SK-N-SH treated with all-trans-retinoic acid at 6 μM for 48 hours (cell line): ENCODE results near the gene SLC35E1.

Source experiments
- ATAC-seq: fragments of 200-7000 bp; cut with Tn5 transposase; 3 replicates; pipeline ENCODE4 v1.9.1; 2020; ENCODE audit warnings: mild to moderate bottlenecking, moderate library complexity
- ARNTL ChIP-seq: fragments of 450-650 bp; formaldehyde crosslinking; IDR thresholded peaks from 2 replicates; pipeline ENCODE4 v1.5.0; 2020; ENCODE audit warnings: low read depth, mild to moderate bottlenecking, moderate library complexity, borderline replicate concordance
- CSDC2 ChIP-seq: fragments of 250-450 bp; sonication (Bioruptor Pico); IDR thresholded peaks from 2 replicates; pipeline ENCODE4 v1.5.0; 2020; ENCODE audit warnings: mild to moderate bottlenecking, moderate library complexity
- CSRNP3 ChIP-seq: fragments of 250-450 bp; sonication (Bioruptor Pico); IDR thresholded peaks from 2 replicates; pipeline ENCODE4 v1.5.1; 2021; ENCODE audit warnings: mild to moderate bottlenecking, moderate library complexity
- ESRRG ChIP-seq: fragments of 250-450 bp; sonication (Bioruptor Pico); IDR thresholded peaks from 2 replicates; pipeline ENCODE4 v1.6.1; 2021; ENCODE audit warnings: mild to moderate bottlenecking
- GLIS3 ChIP-seq: fragments of 250-450 bp; sonication (Bioruptor Pico); IDR thresholded peaks from 2 replicates; pipeline ENCODE4 v1.5.0; 2020; ENCODE audit warnings: mild to moderate bottlenecking, moderate library complexity
- ISL1 ChIP-seq: fragments of 250-450 bp; sonication (Bioruptor Pico); IDR thresholded peaks from 2 replicates; pipeline ENCODE4 v2.1.2; 2022; ENCODE audit warnings: mild to moderate bottlenecking, moderate library complexity
- OSR1 ChIP-seq: fragments of 250-450 bp; sonication (Bioruptor Pico); IDR thresholded peaks from 2 replicates; pipeline ENCODE4 v1.8.0; 2022; ENCODE audit warnings: moderate library complexity, mild to moderate bottlenecking, inconsistent platforms
- POU6F1 ChIP-seq: fragments of 250-450 bp; sonication (Bioruptor Pico); IDR thresholded peaks from 2 replicates; pipeline ENCODE4 v1.8.0; 2021; ENCODE audit warnings: low read depth, mild to moderate bottlenecking, moderate library complexity, borderline replicate concordance
- PPARA ChIP-seq: fragments of 250-450 bp; sonication (Bioruptor Pico); IDR thresholded peaks from 2 replicates; pipeline ENCODE4 v1.5.0; 2020; ENCODE audit warnings: mild to moderate bottlenecking, borderline replicate concordance
- RARB ChIP-seq: fragments of 250-450 bp; sonication (Bioruptor Pico); IDR thresholded peaks from 2 replicates; pipeline ENCODE4 v1.8.0; 2021; ENCODE audit warnings: mild to moderate bottlenecking, moderate library complexity
- SNAI2 ChIP-seq: fragments of 250-450 bp; sonication (Bioruptor Pico); IDR thresholded peaks from 2 replicates; pipeline ENCODE4 v1.5.0; 2020; ENCODE audit warnings: mild to moderate bottlenecking, moderate library complexity
- TCF4 ChIP-seq: fragments of 250-450 bp; sonication (Bioruptor Pico); IDR thresholded peaks from 2 replicates; pipeline ENCODE4 v1.8.0; 2021; ENCODE audit warnings: mild to moderate bottlenecking, moderate library complexity, borderline replicate concordance
- TOX ChIP-seq: fragments of 250-450 bp; sonication (Bioruptor Pico); IDR thresholded peaks from 2 replicates; pipeline ENCODE4 v1.8.0; 2021; ENCODE audit warnings: mild to moderate bottlenecking, moderate library complexity, borderline replicate concordance
- ZC3H10 ChIP-seq: fragments of 250-450 bp; sonication (Bioruptor Pico); IDR thresholded peaks from 2 replicates; pipeline ENCODE4 v1.5.1; 2021; ENCODE audit warnings: mild to moderate bottlenecking, moderate library complexity
- ZFP3 ChIP-seq: fragments of 250-450 bp; sonication (Bioruptor Pico); IDR thresholded peaks from 2 replicates; pipeline ENCODE4 v1.5.0; 2020; ENCODE audit warnings: mild to moderate bottlenecking, moderate library complexity
- ZFP30 ChIP-seq: fragments of 450-650 bp; formaldehyde crosslinking; IDR thresholded peaks from 2 replicates; pipeline ENCODE4 v1.5.0; 2022; ENCODE audit warnings: mild to moderate bottlenecking, moderate library complexity
- ZNF565 ChIP-seq: fragments of 450-650 bp; formaldehyde crosslinking; conservative IDR thresholded peaks from 2 replicates; pipeline ENCODE4 v1.5.0; 2020; ENCODE audit warnings: low read depth, mild to moderate bottlenecking, moderate library complexity
- ZNF70 ChIP-seq: fragments of 450-650 bp; formaldehyde crosslinking; IDR thresholded peaks from 2 replicates; pipeline ENCODE4 v1.5.0; 2020; ENCODE audit warnings: mild to moderate bottlenecking, moderate library complexity
- ZNF8 ChIP-seq: fragments of 450-650 bp; formaldehyde crosslinking; IDR thresholded peaks from 2 replicates; pipeline ENCODE4 v1.5.0; 2020; ENCODE audit warnings: mild to moderate bottlenecking, moderate library complexity
- TF ChIP-seq, protein P1 (sequence below): fragments of 250-450 bp; sonication (Bioruptor Pico); IDR thresholded peaks from 2 replicates; pipeline ENCODE4 v1.8.0; 2020; ENCODE audit warnings: mild to moderate bottlenecking, moderate library complexity, borderline replicate concordance
- TF ChIP-seq, protein P2 (sequence below): fragments of 250-450 bp; sonication (Bioruptor Pico); IDR thresholded peaks from 2 replicates; pipeline ENCODE4 v1.5.1; 2020; ENCODE audit warnings: low read depth, mild to moderate bottlenecking, moderate library complexity

Gene SLC35E1

GRCh38 chr19:16535381-16535780, 36.8 kb downstream of the SLC35E1 start:
- no peak for ATAC-seq
- no peak for TF ChIP-seq ZFP3 (CRISPR knock-in tag)
- TF ChIP-seq PPARA (CRISPR knock-in tag), result no peak
- TF ChIP-seq ZC3H10 (CRISPR knock-in tag), result no peak
- no peak for TF ChIP-seq ESRRG (CRISPR knock-in tag)
- TF ChIP-seq CSRNP3 (CRISPR knock-in tag), result no peak
- TF ChIP-seq, protein P1, sequence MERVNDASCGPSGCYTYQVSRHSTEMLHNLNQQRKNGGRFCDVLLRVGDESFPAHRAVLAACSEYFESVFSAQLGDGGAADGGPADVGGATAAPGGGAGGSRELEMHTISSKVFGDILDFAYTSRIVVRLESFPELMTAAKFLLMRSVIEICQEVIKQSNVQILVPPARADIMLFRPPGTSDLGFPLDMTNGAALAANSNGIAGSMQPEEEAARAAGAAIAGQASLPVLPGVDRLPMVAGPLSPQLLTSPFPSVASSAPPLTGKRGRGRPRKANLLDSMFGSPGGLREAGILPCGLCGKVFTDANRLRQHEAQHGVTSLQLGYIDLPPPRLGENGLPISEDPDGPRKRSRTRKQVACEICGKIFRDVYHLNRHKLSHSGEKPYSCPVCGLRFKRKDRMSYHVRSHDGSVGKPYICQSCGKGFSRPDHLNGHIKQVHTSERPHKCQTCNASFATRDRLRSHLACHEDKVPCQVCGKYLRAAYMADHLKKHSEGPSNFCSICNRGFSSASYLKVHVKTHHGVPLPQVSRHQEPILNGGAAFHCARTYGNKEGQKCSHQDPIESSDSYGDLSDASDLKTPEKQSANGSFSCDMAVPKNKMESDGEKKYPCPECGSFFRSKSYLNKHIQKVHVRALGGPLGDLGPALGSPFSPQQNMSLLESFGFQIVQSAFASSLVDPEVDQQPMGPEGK, result no peak
- no peak for TF ChIP-seq ARNTL (CRISPR knock-in tag)
- no peak for TF ChIP-seq GLIS3 (CRISPR knock-in tag)
- no peak for TF ChIP-seq ZNF565 (CRISPR knock-in tag)
- no peak for TF ChIP-seq RARB (CRISPR knock-in tag)
- no peak for TF ChIP-seq POU6F1 (CRISPR knock-in tag)
- TF ChIP-seq TCF4 (CRISPR knock-in tag), result no peak
- no peak for TF ChIP-seq ZNF70 (CRISPR knock-in tag)
- TF ChIP-seq, protein P2, sequence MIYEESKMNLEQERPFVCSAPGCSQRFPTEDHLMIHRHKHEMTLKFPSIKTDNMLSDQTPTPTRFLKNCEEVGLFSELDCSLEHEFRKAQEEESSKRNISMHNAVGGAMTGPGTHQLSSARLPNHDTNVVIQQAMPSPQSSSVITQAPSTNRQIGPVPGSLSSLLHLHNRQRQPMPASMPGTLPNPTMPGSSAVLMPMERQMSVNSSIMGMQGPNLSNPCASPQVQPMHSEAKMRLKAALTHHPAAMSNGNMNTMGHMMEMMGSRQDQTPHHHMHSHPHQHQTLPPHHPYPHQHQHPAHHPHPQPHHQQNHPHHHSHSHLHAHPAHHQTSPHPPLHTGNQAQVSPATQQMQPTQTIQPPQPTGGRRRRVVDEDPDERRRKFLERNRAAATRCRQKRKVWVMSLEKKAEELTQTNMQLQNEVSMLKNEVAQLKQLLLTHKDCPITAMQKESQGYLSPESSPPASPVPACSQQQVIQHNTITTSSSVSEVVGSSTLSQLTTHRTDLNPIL (CRISPR knock-in tag), result no peak
- no peak for TF ChIP-seq ZFP30 (CRISPR knock-in tag)
- TF ChIP-seq SNAI2, result no peak
- TF ChIP-seq, all 23 proteins: peak for 0

- no peak for ATAC-seq
- TF ChIP-seq CSRNP3 (CRISPR knock-in tag) (no peak), ZNF565 (CRISPR knock-in tag) (no peak), OSR1 (CRISPR knock-in tag) (no peak), ZNF8 (no peak)
These were observed 39.6 kb downstream of the SLC35E1 start for GRCh38 chr19:16532440-16533234.

DNA sequence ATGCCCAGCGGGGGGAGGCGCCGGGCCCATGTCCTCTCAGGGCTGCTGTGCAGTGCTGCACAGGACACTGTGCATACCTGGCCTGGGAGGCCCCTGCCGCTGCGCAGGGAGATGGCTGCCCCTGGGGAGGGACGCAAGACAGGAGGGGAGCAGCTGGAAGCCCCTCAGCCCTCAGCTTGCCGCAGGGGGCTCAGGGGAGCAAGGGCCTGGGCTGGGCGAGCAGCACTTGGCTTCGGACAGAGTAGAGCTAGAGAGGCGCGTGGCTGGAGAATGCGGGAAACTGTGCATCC, 40.9 kb downstream of the SLC35E1 start:
- ATAC-seq, result no peak
- no peak for TF ChIP-seq CSDC2
- no peak for TF ChIP-seq TOX (CRISPR knock-in tag)
- no peak for TF ChIP-seq CSRNP3 (CRISPR knock-in tag)
- no peak for TF ChIP-seq OSR1 (CRISPR knock-in tag)
- TF ChIP-seq ZFP30 (CRISPR knock-in tag), result no peak
- TF ChIP-seq ZNF70 (CRISPR knock-in tag), result no peak
- no peak for TF ChIP-seq PPARA (CRISPR knock-in tag)
- no peak for TF ChIP-seq TCF4 (CRISPR knock-in tag)
- TF ChIP-seq RARB (CRISPR knock-in tag), result no peak
- TF ChIP-seq, protein P2 (CRISPR knock-in tag), result no peak
- no peak for TF ChIP-seq ZNF8
- TF ChIP-seq GLIS3 (CRISPR knock-in tag), result no peak
- no peak for TF ChIP-seq ZC3H10 (CRISPR knock-in tag)
- no peak for TF ChIP-seq ISL1 (CRISPR knock-in tag)
- TF ChIP-seq POU6F1 (CRISPR knock-in tag), result no peak
